ENCODE measurements around the gene RERE.

DNA sequence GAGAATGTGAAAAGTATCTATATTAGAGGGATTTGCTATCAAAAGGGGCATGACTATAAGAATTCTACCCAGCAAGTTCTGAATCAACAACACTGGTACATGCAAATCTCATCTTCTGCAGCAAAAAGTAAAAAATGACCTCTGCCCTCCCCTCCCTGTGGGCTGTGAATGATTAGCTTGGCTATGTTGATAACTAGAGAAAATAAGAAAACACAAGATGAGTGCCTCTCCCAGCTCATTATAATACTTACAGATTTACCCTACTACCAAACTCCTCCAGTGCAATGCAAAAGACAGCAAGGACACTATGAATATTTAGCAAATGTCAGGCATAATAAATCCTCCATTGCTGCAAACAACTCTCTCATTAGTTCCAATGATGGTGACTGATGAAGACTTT is 397.1 kb downstream of the RERE start:
- TF ChIP-seq REST (IDR thresholded peaks at IDR 0.05; ENCODE audit: low read depth) (no peak), RAD21 (IDR thresholded peaks at IDR 0.05; ENCODE audit: low read depth) (no peak), CEBPB (IDR thresholded peaks at IDR 0.05) (no peak), EGR1 (IDR thresholded peaks at IDR 0.05) (no peak), CREB1 (IDR thresholded peaks at IDR 0.05; ENCODE audit: low read depth) (no peak), TEAD4 (IDR thresholded peaks at IDR 0.05) (no peak), EP300 (IDR thresholded peaks at IDR 0.05; ENCODE audit: borderline replicate concordance) (no peak), MAX (IDR thresholded peaks at IDR 0.05) (no peak), ZBTB7A (IDR thresholded peaks at IDR 0.05; ENCODE audit: low read depth) (no peak), TAF1 (IDR thresholded peaks at IDR 0.05; ENCODE audit: low read depth) (no peak)

Measured in Ishikawa (cell line).